ENCODE data around the gene ANKDD1A. TPM values are rescaled to one million over a fixed set of nuclear protein-coding genes. Genes with fewer than 3 reads are reported as not detected.

Gene ANKDD1A
- total RNA-seq, 1 experiment from 2014 or later = 6.8 TPM

DNA sequence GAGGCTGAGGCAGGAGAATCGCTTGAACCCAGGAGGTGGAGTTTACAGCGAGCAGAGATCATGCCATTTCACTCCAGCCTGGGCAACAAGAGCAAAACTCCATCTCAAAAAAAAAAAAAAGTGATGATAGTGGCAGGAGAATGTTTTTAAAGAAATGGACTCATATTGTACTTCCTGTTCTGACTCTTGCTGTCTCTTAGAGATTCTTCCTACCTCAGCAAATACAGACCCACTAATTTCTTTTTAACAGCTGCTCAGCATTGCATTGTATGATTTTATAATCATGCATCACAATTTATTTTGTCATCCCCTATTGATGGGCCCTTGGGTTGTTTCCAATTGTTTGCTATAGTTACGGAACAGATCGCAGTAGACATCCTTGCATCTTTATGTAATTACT lies 8.8 kb upstream of the ANKDD1A start:
- Histone ChIP-seq H3K27me3 (ENCODE audit: control insufficient read depth, insufficient read depth, low read length) (no peaks in the 10 kb centered on the region), H3K4me3 (ENCODE audit: low read depth in 2 of 2, low read length in 2 of 2) (no peak overlapping the region), H3K36me3 (ENCODE audit: control insufficient read depth, insufficient read depth, low read length) (no peaks in the 10 kb centered on the region), H3K27ac (ENCODE audit: low read length) (no peak overlapping the region), H3K9me3 (ENCODE audit: control insufficient read depth, insufficient read depth, low read depth, low read length) (peaks cover 7% of the 10 kb centered on the region; the same call in 1 of the 2 replicates), H3K4me1 (ENCODE audit: control insufficient read depth, insufficient read depth, low read length) (no peaks in the 10 kb centered on the region)
- ChIA-PET POLR2A (interaction anchor here (0.7 kb wide), 1 partner anchor 273 kb away, joined by 5 read pairs; no protein-coding TSS in a partner anchor), CTCF (no interaction called here)
- intact Hi-C loops (cut with micrococcal nuclease; ENCODE audit: unreplicated experiment) = no loop called here
- BruUV-seq (replicated peaks) = no TSS peak
- TF ChIP-seq TCF7L2 (IDR thresholded peaks at IDR 0.05; ENCODE audit: low read depth, low read length) (no peak), POLR2AphosphoS5 (IDR thresholded peaks at IDR 0.05; ENCODE audit: low read depth, low read length) (no peak), SIN3A (IDR thresholded peaks at IDR 0.05; ENCODE audit: borderline replicate concordance, insufficient read depth, low read depth, low read length) (no peak)
- TF ChIP-seq, protein P1, sequence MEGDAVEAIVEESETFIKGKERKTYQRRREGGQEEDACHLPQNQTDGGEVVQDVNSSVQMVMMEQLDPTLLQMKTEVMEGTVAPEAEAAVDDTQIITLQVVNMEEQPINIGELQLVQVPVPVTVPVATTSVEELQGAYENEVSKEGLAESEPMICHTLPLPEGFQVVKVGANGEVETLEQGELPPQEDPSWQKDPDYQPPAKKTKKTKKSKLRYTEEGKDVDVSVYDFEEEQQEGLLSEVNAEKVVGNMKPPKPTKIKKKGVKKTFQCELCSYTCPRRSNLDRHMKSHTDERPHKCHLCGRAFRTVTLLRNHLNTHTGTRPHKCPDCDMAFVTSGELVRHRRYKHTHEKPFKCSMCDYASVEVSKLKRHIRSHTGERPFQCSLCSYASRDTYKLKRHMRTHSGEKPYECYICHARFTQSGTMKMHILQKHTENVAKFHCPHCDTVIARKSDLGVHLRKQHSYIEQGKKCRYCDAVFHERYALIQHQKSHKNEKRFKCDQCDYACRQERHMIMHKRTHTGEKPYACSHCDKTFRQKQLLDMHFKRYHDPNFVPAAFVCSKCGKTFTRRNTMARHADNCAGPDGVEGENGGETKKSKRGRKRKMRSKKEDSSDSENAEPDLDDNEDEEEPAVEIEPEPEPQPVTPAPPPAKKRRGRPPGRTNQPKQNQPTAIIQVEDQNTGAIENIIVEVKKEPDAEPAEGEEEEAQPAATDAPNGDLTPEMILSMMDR (IDR thresholded peaks at IDR 0.05) = no peak
- TF ChIP-seq, protein P2, sequence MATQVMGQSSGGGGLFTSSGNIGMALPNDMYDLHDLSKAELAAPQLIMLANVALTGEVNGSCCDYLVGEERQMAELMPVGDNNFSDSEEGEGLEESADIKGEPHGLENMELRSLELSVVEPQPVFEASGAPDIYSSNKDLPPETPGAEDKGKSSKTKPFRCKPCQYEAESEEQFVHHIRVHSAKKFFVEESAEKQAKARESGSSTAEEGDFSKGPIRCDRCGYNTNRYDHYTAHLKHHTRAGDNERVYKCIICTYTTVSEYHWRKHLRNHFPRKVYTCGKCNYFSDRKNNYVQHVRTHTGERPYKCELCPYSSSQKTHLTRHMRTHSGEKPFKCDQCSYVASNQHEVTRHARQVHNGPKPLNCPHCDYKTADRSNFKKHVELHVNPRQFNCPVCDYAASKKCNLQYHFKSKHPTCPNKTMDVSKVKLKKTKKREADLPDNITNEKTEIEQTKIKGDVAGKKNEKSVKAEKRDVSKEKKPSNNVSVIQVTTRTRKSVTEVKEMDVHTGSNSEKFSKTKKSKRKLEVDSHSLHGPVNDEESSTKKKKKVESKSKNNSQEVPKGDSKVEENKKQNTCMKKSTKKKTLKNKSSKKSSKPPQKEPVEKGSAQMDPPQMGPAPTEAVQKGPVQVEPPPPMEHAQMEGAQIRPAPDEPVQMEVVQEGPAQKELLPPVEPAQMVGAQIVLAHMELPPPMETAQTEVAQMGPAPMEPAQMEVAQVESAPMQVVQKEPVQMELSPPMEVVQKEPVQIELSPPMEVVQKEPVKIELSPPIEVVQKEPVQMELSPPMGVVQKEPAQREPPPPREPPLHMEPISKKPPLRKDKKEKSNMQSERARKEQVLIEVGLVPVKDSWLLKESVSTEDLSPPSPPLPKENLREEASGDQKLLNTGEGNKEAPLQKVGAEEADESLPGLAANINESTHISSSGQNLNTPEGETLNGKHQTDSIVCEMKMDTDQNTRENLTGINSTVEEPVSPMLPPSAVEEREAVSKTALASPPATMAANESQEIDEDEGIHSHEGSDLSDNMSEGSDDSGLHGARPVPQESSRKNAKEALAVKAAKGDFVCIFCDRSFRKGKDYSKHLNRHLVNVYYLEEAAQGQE (IDR thresholded peaks at IDR 0.05; ENCODE audit: insufficient read depth in 1 of 2, low read depth in 2 of 2, low read length in 1 of 2) = no peak
- in situ Hi-C loops (cut with HindIII; ENCODE audit: low pct_unique_long_range_greater_than_20kb, low sequenced_read_pairs) = no loop called here
- no peak for ATAC-seq
- no peak for DNase-seq (ENCODE audit: low read depth, low spot score)

DNA sequence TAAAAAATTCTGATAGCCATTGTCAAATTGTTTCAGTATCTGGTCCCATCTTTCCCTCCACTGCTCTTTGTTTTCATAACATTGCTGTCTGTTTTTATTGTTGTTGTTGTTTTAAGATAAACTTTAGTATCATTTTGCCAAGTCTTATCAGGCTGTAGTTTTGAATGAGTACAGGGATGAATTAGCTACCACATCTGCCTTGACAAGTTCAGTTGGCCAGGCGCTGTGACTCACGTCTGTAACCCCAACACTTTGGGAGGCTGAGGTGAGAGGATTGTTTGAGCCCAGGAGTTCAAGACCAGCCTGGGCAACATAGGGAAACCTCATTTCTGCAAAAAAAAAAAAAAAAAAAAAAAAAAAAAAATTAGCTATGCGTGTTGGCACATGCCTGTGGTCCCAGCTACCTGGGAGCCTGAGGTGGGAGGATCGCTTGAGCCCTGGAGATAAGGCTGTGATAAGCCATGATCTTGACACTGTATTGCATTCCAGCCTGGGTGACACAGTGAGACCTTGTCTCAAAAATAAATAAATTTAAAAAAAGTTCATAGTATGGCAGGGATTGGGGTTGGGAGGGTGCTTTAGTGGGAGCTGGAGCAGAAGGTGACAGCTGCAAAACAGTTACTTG lies 8.3 kb upstream of the ANKDD1A start:
- no peak for DNase-seq (ENCODE audit: low read depth, low spot score)
- Histone ChIP-seq H3K27ac (ENCODE audit: low read length) (no peak overlapping the region), H3K4me1 (ENCODE audit: control insufficient read depth, insufficient read depth, low read length) (no peaks in the 10 kb centered on the region), H3K36me3 (ENCODE audit: control insufficient read depth, insufficient read depth, low read length) (no peaks in the 10 kb centered on the region), H3K9me3 (ENCODE audit: control insufficient read depth, insufficient read depth, low read depth, low read length) (peaks cover 7% of the 10 kb centered on the region; the same call in 1 of the 2 replicates), H3K27me3 (ENCODE audit: control insufficient read depth, insufficient read depth, low read length) (0 out of 2 replicates have a peak, but pooled peaks cover 2% of the 10 kb centered on the region), H3K4me3 (ENCODE audit: low read depth in 2 of 2, low read length in 2 of 2) (no peak overlapping the region)
- TF ChIP-seq TCF7L2 (IDR thresholded peaks at IDR 0.05; ENCODE audit: low read depth, low read length) = no peak
- TF ChIP-seq, protein P1 (IDR thresholded peaks at IDR 0.05) = no peak
- TF ChIP-seq, protein P2 (IDR thresholded peaks at IDR 0.05; ENCODE audit: insufficient read depth in 1 of 2, low read depth in 2 of 2, low read length in 1 of 2) = no peak
- TF ChIP-seq SIN3A (IDR thresholded peaks at IDR 0.05; ENCODE audit: borderline replicate concordance, insufficient read depth, low read depth, low read length) = no peak
- no peak for TF ChIP-seq POLR2AphosphoS5 (IDR thresholded peaks at IDR 0.05; ENCODE audit: low read depth, low read length)
- intact Hi-C loops (cut with micrococcal nuclease; ENCODE audit: unreplicated experiment) = no loop called here
- ChIA-PET CTCF (no interaction called here), POLR2A (interaction anchor here (0.6 kb wide), 1 partner anchor 20 kb away, joined by 3 read pairs; no protein-coding TSS in a partner anchor)
- in situ Hi-C loops (cut with HindIII; ENCODE audit: low pct_unique_long_range_greater_than_20kb, low sequenced_read_pairs) = no loop called here
- ATAC-seq = no peak
- BruUV-seq (replicated peaks) = no TSS peak

Measured in Panc1 (cell line).